ENCODE data around the gene PRR19. TPM values are rescaled to one million over a fixed set of nuclear protein-coding genes. Genes with fewer than 3 reads are reported as not detected.

Gene PRR19
- total RNA-seq, 2 experiments from 2014 or later = 0.16 TPM; not detected in 1

GRCh38 chr19:42271045-42271419 lies 30.9 kb upstream of the PRR19 start:
- Mint-ChIP-seq H3K27me3 (no peaks in the 10 kb centered on the region), H3K4me1 (ENCODE audit: low read depth) (peaks cover 33% of the 10 kb centered on the region), H3K27ac (no peak overlapping the region), H3K4me3 (peak overlapping the region; percentile 69), H3K9me3 (no peaks in the 10 kb centered on the region), H3K36me3 (ENCODE audit: low read depth) (peaks cover 32% of the 10 kb centered on the region)
- no peak for ATAC-seq (ENCODE audit: poor library complexity)
- intact Hi-C loops (cut with DNase I, micrococcal nuclease) = no loop called here
- H3K36me3 ChIP-seq (ENCODE audit: insufficient read depth, low read length) = peaks cover 35% of the 10 kb centered on the region
- H3K27ac ChIP-seq (ENCODE audit: low read depth in 1 of 2, low read length in 2 of 2) = peak overlapping the region; percentile 91 to 93
- TF ChIP-seq CTCF (IDR thresholded peaks at IDR 0.05) = no peak
- POLR2A ChIA-PET = interaction anchor here (0.6 to 4.4 kb wide), 8 partner anchors 8 to 892 kb away, joined by 4 to 59 read pairs (median 12); partner anchors contain the start of genes GSK3A, PAFAH1B3 and PRR19
- H3K4me3 ChIP-seq (ENCODE audit: low read length) = peak overlapping the region; percentile 65
- no peak for DNase-seq
- no peaks in the 10 kb centered on the region for H3K9me3 ChIP-seq (ENCODE audit: control insufficient read depth in 1 of 2, insufficient read depth in 1 of 2, low read length in 2 of 2)
- H3K27me3 ChIP-seq (ENCODE audit: control insufficient read depth in 1 of 2, insufficient read depth in 2 of 2, low read length in 2 of 2) = no peaks in the 10 kb centered on the region
- H3K4me1 ChIP-seq (ENCODE audit: insufficient read depth, low read length) = peaks cover 57% of the 10 kb centered on the region
- CTCF ChIA-PET = interaction anchor here (0.9 to 3.2 kb wide), 4 partner anchors 9 to 26 kb away, joined by 3 to 27 read pairs (median 8); no protein-coding TSS in a partner anchor

- Mint-ChIP-seq H3K4me3 (no peak overlapping the region), H3K27me3 (no peaks in the 10 kb centered on the region), H3K4me1 (ENCODE audit: low read depth) (peaks cover 42% of the 10 kb centered on the region), H3K36me3 (ENCODE audit: low read depth) (peaks cover 35% of the 10 kb centered on the region), H3K27ac (no peak overlapping the region), H3K9me3 (no peaks in the 10 kb centered on the region)
- Histone ChIP-seq H3K36me3 (ENCODE audit: insufficient read depth, low read length) (peaks cover 35% of the 10 kb centered on the region), H3K4me1 (ENCODE audit: insufficient read depth, low read length) (peaks cover 66% of the 10 kb centered on the region), H3K27me3 (ENCODE audit: control insufficient read depth in 1 of 2, insufficient read depth in 2 of 2, low read length in 2 of 2) (no peaks in the 10 kb centered on the region), H3K4me3 (ENCODE audit: low read length) (no peak overlapping the region), H3K27ac (ENCODE audit: low read depth in 1 of 2, low read length in 2 of 2) (peak overlapping the region; percentile 29), H3K9me3 (ENCODE audit: control insufficient read depth in 1 of 2, insufficient read depth in 1 of 2, low read length in 2 of 2) (no peaks in the 10 kb centered on the region)
- CTCF ChIA-PET = interaction anchor here (3.2 kb wide), 1 partner anchor 8 kb away, joined by 27 read pairs; no protein-coding TSS in a partner anchor
- intact Hi-C loops (cut with DNase I, micrococcal nuclease) = no loop called here
- POLR2A ChIA-PET = interaction anchor here (1.9 to 4.4 kb wide), 2 partner anchors 10 to 73 kb away, joined by 6 to 32 read pairs; no protein-coding TSS in a partner anchor
- ATAC-seq (ENCODE audit: poor library complexity) (no peak), DNase-seq (peak in 2 of 14 experiments; percentile 2 to 34)
- no peak for TF ChIP-seq CTCF (IDR thresholded peaks at IDR 0.05)
These were observed 29.9 kb upstream of the PRR19 start for GRCh38 chr19:42271861-42272534.

- CTCF ChIA-PET = no interaction called here
- no peak overlapping the region for H3K4me3 Mint-ChIP-seq
- intact Hi-C loops (cut with DNase I, micrococcal nuclease) = no loop called here
These were observed 29.4 kb upstream of the PRR19 start for GRCh38 chr19:42272535-42272897.

More at GRCh38 chr19:42272535-42272897, 29.4 kb upstream of the PRR19 start:
- POLR2A ChIA-PET = no interaction called here
- H3K27me3 Mint-ChIP-seq = no peaks in the 10 kb centered on the region
- ATAC-seq (ENCODE audit: poor library complexity) = no peak
- H3K9me3 Mint-ChIP-seq = no peaks in the 10 kb centered on the region
- no peak for TF ChIP-seq CTCF (IDR thresholded peaks at IDR 0.05)
- Histone ChIP-seq H3K9me3 (ENCODE audit: control insufficient read depth in 1 of 2, insufficient read depth in 1 of 2, low read length in 2 of 2) (no peaks in the 10 kb centered on the region), H3K4me1 (ENCODE audit: insufficient read depth, low read length) (peaks cover 68% of the 10 kb centered on the region), H3K4me3 (ENCODE audit: low read length) (no peak overlapping the region), H3K27me3 (ENCODE audit: control insufficient read depth in 1 of 2, insufficient read depth in 2 of 2, low read length in 2 of 2) (no peaks in the 10 kb centered on the region), H3K36me3 (ENCODE audit: insufficient read depth, low read length) (peaks cover 35% of the 10 kb centered on the region), H3K27ac (ENCODE audit: low read depth in 1 of 2, low read length in 2 of 2) (no peak overlapping the region)
- peaks cover 43% of the 10 kb centered on the region for H3K4me1 Mint-ChIP-seq (ENCODE audit: low read depth)
- no peak overlapping the region for H3K27ac Mint-ChIP-seq
- peaks cover 35% of the 10 kb centered on the region for H3K36me3 Mint-ChIP-seq (ENCODE audit: low read depth)
- peak in 1 of 14 experiments; percentile 33 for DNase-seq

Data from CD4-positive, alpha-beta T cell (primary cell).